ENCODE measurements around the gene GMPPB. TPM values are rescaled to one million over a fixed set of nuclear protein-coding genes. Genes with fewer than 3 reads are reported as not detected.

The GMPPB gene
- total and polyA plus RNA-seq, 9 of the 15 experiments (the other 6 are each of a cell fraction or from before 2014, with no cell fraction given) = 0.53 to 17.4 (median 8.1) TPM

GRCh38 chr3:49703443-49703927 lies 20.3 kb downstream of the GMPPB start (continued):
- TF ChIP-seq REST (IDR thresholded peaks at IDR 0.05; ENCODE audit: borderline replicate concordance) = peak; percentile 62; the same call in 1 of the 2 replicates
- no peak for TF ChIP-seq REST (CRISPR knock-in tag; IDR thresholded peaks at IDR 0.05; ENCODE audit: low read depth)
- TF ChIP-seq RERE (CRISPR knock-in tag; IDR thresholded peaks at IDR 0.05; ENCODE audit: borderline replicate concordance) = no peak
- no peak for TF ChIP-seq PRMT5 (CRISPR knock-in tag; IDR thresholded peaks at IDR 0.05)
- no peak for TF ChIP-seq ETS2 (tag; IDR thresholded peaks at IDR 0.05; ENCODE audit: borderline replicate concordance, poor library complexity, severe bottlenecking)
- no peak for TF ChIP-seq ELF2 (CRISPR knock-in tag; IDR thresholded peaks at IDR 0.05)
- no peak for TF ChIP-seq ZNF764 (CRISPR knock-in tag; IDR thresholded peaks at IDR 0.05; ENCODE audit: low read depth)
- no peak for TF ChIP-seq CCAR2 (IDR thresholded peaks at IDR 0.05; ENCODE audit: low read depth, low read length)
- TF ChIP-seq CTCF (IDR thresholded peaks at IDR 0.05 in 2 of 3, conservative IDR thresholded peaks at IDR 0.05 in 1 of 3; ENCODE audit: insufficient read depth in 2 of 3, low read depth in 1 of 3, low read length in 3 of 3) = peak; percentile 71 to 76 (median 72)
- no peak for TF ChIP-seq TAF7 (tag; IDR thresholded peaks at IDR 0.05)
- TF ChIP-seq MXI1 (IDR thresholded peaks at IDR 0.05; ENCODE audit: low read depth, low read length) = no peak
- TF ChIP-seq CHD1 (IDR thresholded peaks at IDR 0.05; ENCODE audit: low read length) = no peak
- no peak for TF ChIP-seq RB1 (IDR thresholded peaks at IDR 0.05; ENCODE audit: low read depth)

Data from K562 (cell line).